GM18907 (cell line): ENCODE results near the gene PPP1R36.

Experiments
- ATAC-seq: cut with Tn5 transposase; IDR thresholded peaks from one replicate; pipeline ENCODE4 v1.9.1; 2021; ENCODE audit warnings: mild to moderate bottlenecking, moderate library complexity; ENCODE audit not compliant: unreplicated experiment

The PPP1R36 gene

DNA sequence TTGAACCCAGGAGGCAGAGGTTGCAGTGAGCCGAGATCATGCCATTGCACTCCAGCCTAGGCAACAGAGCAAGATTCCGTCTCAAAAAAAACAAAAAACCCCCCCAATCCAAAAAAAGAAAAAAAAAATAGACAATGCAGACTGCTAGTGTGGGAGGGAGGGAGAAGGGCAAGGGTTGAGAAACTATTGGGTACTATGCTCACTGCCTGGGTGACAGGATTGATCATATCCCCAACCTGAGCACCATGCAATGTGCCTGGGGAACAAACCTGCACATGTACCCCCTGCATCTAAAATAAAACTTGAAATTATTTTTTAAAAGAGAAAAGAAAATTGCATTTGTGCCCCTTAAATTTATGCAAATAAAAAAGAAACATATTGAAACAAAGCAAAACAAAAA, 88.9 kb downstream of the PPP1R36 start:
- ATAC-seq: no peak
